DND-41 (cell line): ENCODE data around the gene AKR7A2.

ENCODE experiments used
- ATAC-seq: fragments of 200-7000 bp; cut with Tn5 transposase; 3 replicates; pipeline ENCODE4 v1.9.1; 2021; ENCODE audit warnings: low read depth; ENCODE audit not compliant: insufficient read depth
- DNase-seq: peaks from one replicate; pipeline ENCODE4 v3.0.0-alpha.2; 2020
- H2AFZ ChIP-seq: 2 replicates; pipeline ENCODE4 v1.6.0; 2012; ENCODE audit warnings: low read depth, low read length
- H3K27ac ChIP-seq: 2 replicates; pipeline ENCODE4 v1.5.1; 2012; ENCODE audit warnings: low read length, inconsistent platforms
- H3K27me3 ChIP-seq: fragments of 200-600 bp; sonication (generic); 2 replicates; pipeline ENCODE4 v1.6.0; 2012; ENCODE audit warnings: low read length, mild to moderate bottlenecking, inconsistent platforms; ENCODE audit not compliant: insufficient read depth, poor library complexity
- H3K36me3 ChIP-seq: 2 replicates; pipeline ENCODE4 v1.5.1; 2012; ENCODE audit warnings: low read length, inconsistent platforms; ENCODE audit not compliant: insufficient read depth
- H3K4me1 ChIP-seq: 2 replicates; pipeline ENCODE4 v1.5.1; 2012; ENCODE audit warnings: mild to moderate bottlenecking, low read length; ENCODE audit not compliant: insufficient read depth
- H3K4me2 ChIP-seq: 2 replicates; pipeline ENCODE4 v1.6.0; 2012; ENCODE audit warnings: mild to moderate bottlenecking, moderate library complexity, low read length, inconsistent platforms; ENCODE audit not compliant: insufficient read depth
- H3K4me3 ChIP-seq, 2 experiments: fragments of 200-600 bp in 1 of 2; shearing (Covaris generic) in 1 of 2; 2 replicates each; pipeline ENCODE4 v1.5.1; 2012 to 2016; ENCODE audit warnings: inconsistent platforms in 2 of 2, low read length in 2 of 2, mild to moderate bottlenecking in 2 of 2, low read depth in 1 of 2, moderate library complexity in 1 of 2
- H3K79me2 ChIP-seq: 2 replicates; pipeline ENCODE4 v1.6.0; 2012; ENCODE audit warnings: low read length, inconsistent platforms; ENCODE audit not compliant: insufficient read depth
- H3K9ac ChIP-seq: 2 replicates; pipeline ENCODE4 v1.6.0; 2012; ENCODE audit warnings: low read depth, mild to moderate bottlenecking, inconsistent platforms, low read length, moderate library complexity
- H3K9me3 ChIP-seq: 2 replicates; pipeline ENCODE4 v1.5.1; 2012; ENCODE audit warnings: low read length, moderate library complexity, mild to moderate bottlenecking, inconsistent platforms; ENCODE audit not compliant: insufficient read depth, severe bottlenecking
- H4K20me1 ChIP-seq: 2 replicates; pipeline ENCODE4 v1.6.0; 2012; ENCODE audit warnings: low read length; ENCODE audit not compliant: insufficient read depth
- CTCF ChIP-seq: IDR thresholded peaks from 2 replicates; pipeline ENCODE4 v1.5.1; 2012; ENCODE audit warnings: borderline replicate concordance, low read length, moderate library complexity, mild to moderate bottlenecking; ENCODE audit not compliant: poor library complexity, severe bottlenecking; ENCODE audit errors: extremely low read depth
- EZH2 ChIP-seq: IDR thresholded peaks from 3 replicates; pipeline ENCODE4 v1.6.1; 2012; ENCODE audit warnings: borderline replicate concordance, low read depth, mild to moderate bottlenecking, moderate library complexity, low read length, inconsistent platforms; ENCODE audit not compliant: severe bottlenecking

Gene AKR7A2

DNA sequence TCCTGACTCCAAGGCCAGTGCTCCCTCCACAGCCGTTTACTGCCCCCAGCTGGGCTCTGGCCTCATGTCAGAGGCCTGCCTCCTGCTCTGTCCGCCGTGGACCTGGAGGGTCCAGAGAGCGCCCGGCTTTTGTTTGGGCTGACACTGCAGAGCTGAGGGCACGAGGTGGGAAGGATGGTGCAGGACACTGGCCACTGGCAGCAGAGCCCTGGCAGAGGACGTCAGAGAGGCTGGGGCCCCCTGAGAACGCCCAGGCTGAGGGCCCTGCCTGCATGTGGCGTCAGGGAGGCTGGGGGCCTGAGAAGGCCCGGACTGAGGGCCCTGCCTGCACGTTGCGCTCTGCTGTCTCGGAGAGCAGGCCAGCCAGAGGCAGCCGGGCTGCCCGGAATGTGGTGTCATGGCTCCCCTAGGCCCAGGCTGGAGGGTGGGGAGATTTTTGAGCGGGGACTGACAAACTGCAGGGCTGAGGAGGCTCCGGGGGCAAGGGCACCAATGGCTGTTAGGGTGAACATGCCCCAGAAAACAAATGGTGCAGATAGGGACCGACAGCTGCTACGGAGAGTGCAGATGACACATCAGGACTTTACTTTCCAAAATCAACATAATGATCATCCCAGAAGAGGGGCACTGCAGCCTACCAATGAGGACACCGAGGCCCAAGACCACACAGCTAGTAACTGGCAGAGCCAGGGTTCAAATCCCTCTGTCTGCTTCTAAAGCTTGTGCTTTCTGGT lies 31.8 kb upstream of the AKR7A2 start:
- H3K4me1 ChIP-seq, result no peaks in the 10 kb centered on the region
- no peak for DNase-seq

GRCh38 chr1:19342894-19343616 lies 31.1 kb upstream of the AKR7A2 start:
- TF ChIP-seq CTCF (no peak), EZH2 (no peak)
- DNase-seq (no peak), ATAC-seq (no peak)
- no peak overlapping the region for H3K27ac ChIP-seq
- H3K4me1 ChIP-seq, result no peaks in the 10 kb centered on the region
- no peak overlapping the region for H3K9ac ChIP-seq
- no peak overlapping the region for H3K4me3 ChIP-seq
- no peaks in the 10 kb centered on the region for H3K79me2 ChIP-seq
- peaks cover 28% of the 10 kb centered on the region; the same call in 1 of the 2 replicates for H4K20me1 ChIP-seq
- peaks cover 64% of the 10 kb centered on the region for H3K36me3 ChIP-seq
- H3K4me2 ChIP-seq, result no peak overlapping the region
- no peak overlapping the region for H2AFZ ChIP-seq
- H3K9me3 ChIP-seq, result no peaks in the 10 kb centered on the region
- H3K27me3 ChIP-seq, result no peaks in the 10 kb centered on the region

More for the DNA sequence above, 31.8 kb upstream of the AKR7A2 start:
- H3K27ac ChIP-seq, result no peak overlapping the region
- H3K9me3 ChIP-seq, result no peaks in the 10 kb centered on the region
- H3K36me3 ChIP-seq, result peaks cover 60% of the 10 kb centered on the region
- H3K9ac ChIP-seq, result no peak overlapping the region
- H3K4me3 ChIP-seq, result no peak overlapping the region
- no peaks in the 10 kb centered on the region for H3K27me3 ChIP-seq
- H3K79me2 ChIP-seq, result no peaks in the 10 kb centered on the region
- no peak overlapping the region for H2AFZ ChIP-seq
- no peak for ATAC-seq
- H3K4me2 ChIP-seq, result no peak overlapping the region
- TF ChIP-seq CTCF, result no peak
- TF ChIP-seq EZH2, result no peak
- peaks cover 28% of the 10 kb centered on the region; the same call in 1 of the 2 replicates for H4K20me1 ChIP-seq

- TF ChIP-seq EZH2 (no peak), CTCF (no peak)
- DNase-seq (no peak), ATAC-seq (no peak)
- no peaks in the 10 kb centered on the region for H3K9me3 ChIP-seq
- no peak overlapping the region for H2AFZ ChIP-seq
- no peak overlapping the region for H3K4me3 ChIP-seq
- H3K4me2 ChIP-seq, result no peak overlapping the region
- no peak overlapping the region for H3K9ac ChIP-seq
- H4K20me1 ChIP-seq, result peaks cover 20% of the 10 kb centered on the region; the same call in 1 of the 2 replicates
- no peak overlapping the region for H3K27ac ChIP-seq
- no peaks in the 10 kb centered on the region for H3K4me1 ChIP-seq
- H3K27me3 ChIP-seq, result no peaks in the 10 kb centered on the region
- H3K36me3 ChIP-seq, result peaks cover 60% of the 10 kb centered on the region
- no peaks in the 10 kb centered on the region for H3K79me2 ChIP-seq
Observed at GRCh38 chr1:19342062-19342750, 30.3 kb upstream of the AKR7A2 start.
